HL-60 (cell line): ENCODE results near the gene GLMP.

Experiments
- DNase-seq, 2 experiments: peaks; one replicate each; pipeline ENCODE4 v3.0.0-alpha.2; 2010 to 2020; ENCODE audit warnings: low read depth in 1 of 2, low spot score in 1 of 2
- H3K27ac ChIP-seq: fragments of 250-450 bp; sonication (Bioruptor Pico); replicated peaks from 2 replicates; pipeline ENCODE4 v1.5.1; 2020; ENCODE audit warnings: mild to moderate bottlenecking, moderate library complexity
- H3K27me3 ChIP-seq: fragments of 250-450 bp; sonication (Bioruptor Pico); 2 replicates; pipeline ENCODE4 v1.5.1; 2021; ENCODE audit warnings: mild to moderate bottlenecking, moderate library complexity; ENCODE audit not compliant: insufficient read depth, poor library complexity, severe bottlenecking
- H3K4me3 ChIP-seq: replicated peaks from 2 replicates; pipeline ENCODE4 v1.5.1; 2011; ENCODE audit warnings: mild to moderate bottlenecking, control low read depth, low read length; ENCODE audit not compliant: insufficient read depth
- GABPA ChIP-seq: IDR thresholded peaks from 2 replicates; pipeline ENCODE4 v1.6.1; 2012; ENCODE audit warnings: low read depth
- POLR2AphosphoS5 ChIP-seq: IDR thresholded peaks from 2 replicates; pipeline ENCODE4 v1.6.1; 2012; ENCODE audit warnings: low read depth
- SPI1 ChIP-seq: IDR thresholded peaks from 2 replicates; pipeline ENCODE4 v1.6.1; 2012; ENCODE audit warnings: low read depth, mild to moderate bottlenecking, borderline replicate concordance
- TF ChIP-seq, protein P1 (sequence below): IDR thresholded peaks from 2 replicates; pipeline ENCODE4 v1.6.1; 2012; ENCODE audit warnings: low read depth; ENCODE audit not compliant: insufficient replicate concordance
- TF ChIP-seq, protein P2 (sequence below): IDR thresholded peaks from one replicate; pipeline ENCODE4 v1.5.1; 2011; ENCODE audit warnings: low read length, control low read depth, inconsistent platforms; ENCODE audit not compliant: insufficient read depth

The GLMP gene

DNA sequence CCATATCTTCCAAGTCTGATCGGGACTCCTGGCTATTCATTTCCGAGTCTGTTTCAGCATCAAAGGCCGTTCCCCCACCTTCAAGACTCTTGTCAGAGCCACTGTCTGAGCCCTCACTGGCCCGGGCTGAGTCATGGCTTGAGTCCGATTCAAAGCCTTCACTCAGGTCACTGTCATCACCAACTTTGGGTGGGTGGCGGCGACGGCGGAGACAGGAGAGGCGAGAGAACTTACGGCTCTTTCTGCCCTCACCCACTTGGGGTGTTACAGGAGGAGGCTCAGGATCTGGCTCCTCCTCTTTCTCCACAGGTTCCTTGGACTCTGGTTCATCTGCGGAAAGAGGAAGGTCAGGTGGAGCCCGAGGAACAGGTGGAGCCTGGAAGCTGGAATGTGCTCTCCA lies 29.4 kb downstream of the GLMP start:
- no peak overlapping the region for H3K4me3 ChIP-seq
- no peaks in the 10 kb centered on the region for H3K27me3 ChIP-seq
- TF ChIP-seq POLR2AphosphoS5 (no peak), GABPA (no peak), SPI1 (no peak)
- TF ChIP-seq, protein P1, sequence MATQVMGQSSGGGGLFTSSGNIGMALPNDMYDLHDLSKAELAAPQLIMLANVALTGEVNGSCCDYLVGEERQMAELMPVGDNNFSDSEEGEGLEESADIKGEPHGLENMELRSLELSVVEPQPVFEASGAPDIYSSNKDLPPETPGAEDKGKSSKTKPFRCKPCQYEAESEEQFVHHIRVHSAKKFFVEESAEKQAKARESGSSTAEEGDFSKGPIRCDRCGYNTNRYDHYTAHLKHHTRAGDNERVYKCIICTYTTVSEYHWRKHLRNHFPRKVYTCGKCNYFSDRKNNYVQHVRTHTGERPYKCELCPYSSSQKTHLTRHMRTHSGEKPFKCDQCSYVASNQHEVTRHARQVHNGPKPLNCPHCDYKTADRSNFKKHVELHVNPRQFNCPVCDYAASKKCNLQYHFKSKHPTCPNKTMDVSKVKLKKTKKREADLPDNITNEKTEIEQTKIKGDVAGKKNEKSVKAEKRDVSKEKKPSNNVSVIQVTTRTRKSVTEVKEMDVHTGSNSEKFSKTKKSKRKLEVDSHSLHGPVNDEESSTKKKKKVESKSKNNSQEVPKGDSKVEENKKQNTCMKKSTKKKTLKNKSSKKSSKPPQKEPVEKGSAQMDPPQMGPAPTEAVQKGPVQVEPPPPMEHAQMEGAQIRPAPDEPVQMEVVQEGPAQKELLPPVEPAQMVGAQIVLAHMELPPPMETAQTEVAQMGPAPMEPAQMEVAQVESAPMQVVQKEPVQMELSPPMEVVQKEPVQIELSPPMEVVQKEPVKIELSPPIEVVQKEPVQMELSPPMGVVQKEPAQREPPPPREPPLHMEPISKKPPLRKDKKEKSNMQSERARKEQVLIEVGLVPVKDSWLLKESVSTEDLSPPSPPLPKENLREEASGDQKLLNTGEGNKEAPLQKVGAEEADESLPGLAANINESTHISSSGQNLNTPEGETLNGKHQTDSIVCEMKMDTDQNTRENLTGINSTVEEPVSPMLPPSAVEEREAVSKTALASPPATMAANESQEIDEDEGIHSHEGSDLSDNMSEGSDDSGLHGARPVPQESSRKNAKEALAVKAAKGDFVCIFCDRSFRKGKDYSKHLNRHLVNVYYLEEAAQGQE, result no peak
- TF ChIP-seq, protein P2, sequence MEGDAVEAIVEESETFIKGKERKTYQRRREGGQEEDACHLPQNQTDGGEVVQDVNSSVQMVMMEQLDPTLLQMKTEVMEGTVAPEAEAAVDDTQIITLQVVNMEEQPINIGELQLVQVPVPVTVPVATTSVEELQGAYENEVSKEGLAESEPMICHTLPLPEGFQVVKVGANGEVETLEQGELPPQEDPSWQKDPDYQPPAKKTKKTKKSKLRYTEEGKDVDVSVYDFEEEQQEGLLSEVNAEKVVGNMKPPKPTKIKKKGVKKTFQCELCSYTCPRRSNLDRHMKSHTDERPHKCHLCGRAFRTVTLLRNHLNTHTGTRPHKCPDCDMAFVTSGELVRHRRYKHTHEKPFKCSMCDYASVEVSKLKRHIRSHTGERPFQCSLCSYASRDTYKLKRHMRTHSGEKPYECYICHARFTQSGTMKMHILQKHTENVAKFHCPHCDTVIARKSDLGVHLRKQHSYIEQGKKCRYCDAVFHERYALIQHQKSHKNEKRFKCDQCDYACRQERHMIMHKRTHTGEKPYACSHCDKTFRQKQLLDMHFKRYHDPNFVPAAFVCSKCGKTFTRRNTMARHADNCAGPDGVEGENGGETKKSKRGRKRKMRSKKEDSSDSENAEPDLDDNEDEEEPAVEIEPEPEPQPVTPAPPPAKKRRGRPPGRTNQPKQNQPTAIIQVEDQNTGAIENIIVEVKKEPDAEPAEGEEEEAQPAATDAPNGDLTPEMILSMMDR, result no peak
- no peak overlapping the region for H3K27ac ChIP-seq
- no peak for DNase-seq

DNA sequence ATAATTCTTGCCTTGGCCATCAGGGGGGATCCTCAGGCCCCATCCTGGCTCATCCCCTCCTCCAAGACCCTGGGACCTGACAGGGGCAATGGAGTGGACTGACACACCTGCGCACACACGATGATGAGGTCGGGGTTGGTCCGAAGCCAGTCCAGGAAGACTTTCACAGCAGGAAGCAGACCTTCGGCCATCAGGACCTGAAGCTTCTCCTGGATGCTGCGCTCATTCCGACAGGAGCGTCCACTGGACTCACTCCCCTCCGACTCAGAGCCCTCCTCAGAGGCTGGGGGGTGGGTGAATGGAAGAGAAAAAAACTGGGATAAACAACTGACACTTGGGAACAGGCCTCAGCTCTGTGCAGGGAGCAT lies 32.2 kb downstream of the GLMP start:
- Histone ChIP-seq H3K27me3 (no peaks in the 10 kb centered on the region), H3K27ac (no peak overlapping the region), H3K4me3 (no peak overlapping the region)
- no peak for DNase-seq
- TF ChIP-seq SPI1, result no peak
- no peak for TF ChIP-seq GABPA
- no peak for TF ChIP-seq POLR2AphosphoS5
- TF ChIP-seq, protein P2, result no peak
- TF ChIP-seq, protein P1, result no peak

DNA sequence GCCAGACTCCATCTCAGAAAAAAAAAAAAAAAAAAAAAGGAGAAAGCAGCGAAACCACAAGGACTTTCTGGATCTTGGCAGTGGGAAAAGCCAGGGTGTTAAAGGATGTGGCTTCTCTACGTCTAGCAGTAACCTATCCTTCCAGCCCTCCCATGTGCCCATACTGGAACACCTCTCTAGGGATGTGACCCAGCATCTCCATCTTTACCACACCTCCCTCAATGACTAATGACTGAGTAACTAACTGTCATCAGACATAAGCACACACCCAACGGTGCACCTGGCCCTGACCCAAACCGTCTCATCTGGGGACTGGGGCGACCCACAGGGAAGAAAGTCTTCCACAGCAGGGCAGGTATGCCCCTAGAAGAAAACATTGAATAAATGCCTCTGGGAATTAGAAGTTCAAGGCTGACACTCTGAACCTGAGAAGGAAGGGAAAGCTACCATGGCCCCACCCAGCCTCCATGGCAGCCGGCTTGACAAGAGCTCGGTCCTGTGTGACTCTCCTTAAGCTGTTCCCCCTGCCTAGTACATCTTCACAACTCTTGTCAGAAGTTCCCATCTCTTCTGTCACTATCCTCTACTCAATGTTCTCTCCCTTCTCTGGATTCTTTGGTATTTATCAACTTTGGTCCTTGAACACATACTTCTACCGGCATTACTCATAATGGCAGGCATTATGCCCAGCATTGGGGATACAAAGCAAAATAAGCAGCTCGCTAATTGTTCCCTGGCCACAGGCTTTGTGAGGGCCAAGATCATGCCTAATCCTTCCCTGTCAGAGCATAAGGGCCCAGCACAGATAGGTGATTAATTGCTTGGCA lies 32.8 kb downstream of the GLMP start:
- no peak overlapping the region for H3K27ac ChIP-seq
- H3K4me3 ChIP-seq, result no peak overlapping the region
- TF ChIP-seq POLR2AphosphoS5, result no peak
- TF ChIP-seq SPI1, result no peak
- TF ChIP-seq GABPA, result no peak
- TF ChIP-seq, protein P1, result no peak
- TF ChIP-seq, protein P2, result no peak
- no peaks in the 10 kb centered on the region for H3K27me3 ChIP-seq
- DNase-seq, result no peak
